Glomerular visceral epithelial cell (primary cell): Measurements from ENCODE around the gene PYCARD.
"Not testable (repeated sequence)": the region's sequence is repeated elsewhere in the genome, so short reads cannot be mapped to it uniquely, and the experiment has no call there.

ENCODE experiments used
- DNase-seq: peaks from one replicate; pipeline ENCODE4 v3.0.0-alpha.2; 2016; ENCODE audit errors: extremely low spot score

Gene PYCARD

DNA sequence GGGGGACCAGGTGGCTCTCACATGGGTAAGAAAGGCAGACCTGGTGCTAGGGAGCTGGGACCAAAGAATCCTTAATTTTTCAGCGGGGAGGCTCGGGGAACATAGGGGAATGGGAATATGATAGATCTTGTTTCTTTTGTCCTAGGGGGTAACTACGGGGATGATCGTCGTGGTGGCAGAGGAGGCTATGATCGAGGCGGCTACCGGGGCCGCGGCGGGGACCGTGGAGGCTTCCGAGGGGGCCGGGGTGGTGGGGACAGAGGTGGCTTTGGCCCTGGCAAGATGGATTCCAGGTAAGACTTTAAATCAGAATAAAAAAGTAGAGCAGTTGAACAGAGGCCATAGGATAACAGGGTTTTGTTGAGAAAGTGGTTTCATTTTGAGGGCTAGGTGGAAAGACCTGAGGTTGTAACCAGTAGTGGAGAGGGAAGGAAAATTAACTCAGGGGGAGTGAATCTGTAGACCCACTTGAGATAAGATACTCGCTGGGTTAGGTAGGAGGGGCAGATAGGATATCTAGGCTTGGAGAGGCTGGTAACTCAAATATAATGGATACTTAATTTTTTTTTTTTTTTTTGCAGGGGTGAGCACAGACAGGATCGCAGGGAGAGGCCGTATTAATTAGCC is 11.6 kb downstream of the PYCARD start:
- no peak for DNase-seq

DNA sequence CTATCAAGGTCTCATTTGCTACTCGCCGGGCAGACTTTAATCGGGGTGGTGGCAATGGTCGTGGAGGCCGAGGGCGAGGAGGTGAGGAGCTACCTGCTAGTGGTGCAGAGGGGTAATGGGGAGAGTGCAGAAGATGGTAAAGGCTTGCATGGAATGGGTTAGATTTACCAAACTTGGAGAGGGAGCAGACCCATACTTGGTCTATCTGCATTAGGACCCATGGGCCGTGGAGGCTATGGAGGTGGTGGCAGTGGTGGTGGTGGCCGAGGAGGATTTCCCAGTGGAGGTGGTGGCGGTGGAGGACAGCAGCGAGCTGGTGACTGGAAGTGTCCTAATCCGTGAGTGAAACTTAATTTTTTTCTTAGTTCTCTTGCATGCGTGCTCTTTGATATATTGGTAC is 12.5 kb downstream of the PYCARD start:
- no peak for DNase-seq

DNA sequence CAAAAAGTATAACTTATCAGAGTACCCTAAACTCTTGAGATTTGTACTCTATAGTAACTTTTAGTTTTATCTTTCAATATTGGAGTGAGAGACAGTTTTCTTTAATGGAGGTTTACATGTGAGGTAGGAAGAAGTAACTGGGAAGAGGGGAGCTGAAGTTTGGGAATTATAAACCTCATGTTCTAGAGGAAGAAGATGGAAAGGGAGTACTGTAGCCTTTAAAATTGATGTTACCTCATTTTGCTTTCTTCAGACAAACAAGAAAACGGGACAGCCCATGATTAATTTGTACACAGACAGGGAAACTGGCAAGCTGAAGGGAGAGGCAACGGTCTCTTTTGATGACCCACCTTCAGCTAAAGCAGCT is 13.2 kb downstream of the PYCARD start:
- no peak for DNase-seq

DNA sequence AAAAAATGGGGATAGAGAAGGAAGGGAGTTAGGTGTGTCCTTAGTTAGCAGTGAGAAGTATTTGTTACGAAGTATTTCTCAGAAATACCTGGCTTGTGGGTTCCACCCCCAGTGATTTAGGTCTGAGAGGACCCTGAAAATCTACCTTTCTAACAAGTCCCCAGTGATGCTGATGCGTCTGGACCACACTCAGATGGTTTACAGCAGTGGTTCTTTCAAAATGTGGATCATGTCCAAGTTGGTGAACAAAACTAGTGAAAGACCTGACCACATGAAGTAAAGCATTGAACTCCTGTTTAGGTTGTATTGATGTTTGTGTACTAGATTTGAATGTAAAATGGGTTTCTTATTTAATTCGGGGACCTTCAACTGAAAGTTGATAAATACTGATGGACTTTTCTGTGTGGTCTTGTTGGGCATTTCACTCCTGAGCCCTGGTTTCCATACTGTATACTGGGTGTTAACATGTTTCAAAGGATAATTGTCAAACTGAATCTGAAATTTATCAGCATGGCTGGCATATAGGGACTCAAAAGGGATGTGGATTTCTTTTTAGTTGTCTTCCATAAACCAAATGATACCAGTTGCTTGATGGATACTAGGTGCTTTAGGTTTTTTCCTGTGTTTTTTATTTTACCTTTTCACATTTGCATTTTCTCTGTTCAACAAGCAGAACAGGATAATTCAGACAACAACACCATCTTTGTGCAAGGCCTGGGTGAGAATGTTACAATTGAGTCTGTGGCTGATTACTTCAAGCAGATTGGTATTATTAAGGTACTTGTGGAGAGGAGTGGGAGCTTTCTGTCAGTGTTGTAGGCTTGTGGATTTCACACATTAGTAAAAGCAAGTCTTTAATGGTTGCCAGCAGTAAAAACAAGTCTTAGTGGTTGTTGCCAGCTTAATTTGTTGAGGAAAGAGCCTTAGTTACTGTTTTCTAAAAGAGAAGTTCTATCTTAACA is 13.8 kb downstream of the PYCARD start:
- DNase-seq, result no peak

DNA sequence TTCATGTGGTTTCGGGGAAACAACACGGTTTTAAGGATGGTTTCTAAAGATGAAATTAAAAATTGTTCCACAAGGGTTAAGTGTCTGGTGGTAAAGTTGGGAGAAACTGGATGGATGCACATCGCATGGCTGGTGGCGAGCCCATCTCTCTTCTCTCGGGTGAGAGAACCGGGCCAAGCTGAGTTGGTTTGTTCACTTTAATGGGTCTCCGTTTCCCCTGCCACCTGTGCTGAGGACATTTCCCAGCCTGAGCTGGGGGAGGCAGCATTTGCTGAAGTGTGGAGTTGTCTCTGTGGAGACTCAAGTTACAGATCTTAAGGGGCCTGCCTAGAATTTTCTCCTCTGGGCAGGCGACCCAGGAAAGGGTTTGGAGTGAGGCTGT is 14.8 kb downstream of the PYCARD start:
- no peak for DNase-seq

DNA sequence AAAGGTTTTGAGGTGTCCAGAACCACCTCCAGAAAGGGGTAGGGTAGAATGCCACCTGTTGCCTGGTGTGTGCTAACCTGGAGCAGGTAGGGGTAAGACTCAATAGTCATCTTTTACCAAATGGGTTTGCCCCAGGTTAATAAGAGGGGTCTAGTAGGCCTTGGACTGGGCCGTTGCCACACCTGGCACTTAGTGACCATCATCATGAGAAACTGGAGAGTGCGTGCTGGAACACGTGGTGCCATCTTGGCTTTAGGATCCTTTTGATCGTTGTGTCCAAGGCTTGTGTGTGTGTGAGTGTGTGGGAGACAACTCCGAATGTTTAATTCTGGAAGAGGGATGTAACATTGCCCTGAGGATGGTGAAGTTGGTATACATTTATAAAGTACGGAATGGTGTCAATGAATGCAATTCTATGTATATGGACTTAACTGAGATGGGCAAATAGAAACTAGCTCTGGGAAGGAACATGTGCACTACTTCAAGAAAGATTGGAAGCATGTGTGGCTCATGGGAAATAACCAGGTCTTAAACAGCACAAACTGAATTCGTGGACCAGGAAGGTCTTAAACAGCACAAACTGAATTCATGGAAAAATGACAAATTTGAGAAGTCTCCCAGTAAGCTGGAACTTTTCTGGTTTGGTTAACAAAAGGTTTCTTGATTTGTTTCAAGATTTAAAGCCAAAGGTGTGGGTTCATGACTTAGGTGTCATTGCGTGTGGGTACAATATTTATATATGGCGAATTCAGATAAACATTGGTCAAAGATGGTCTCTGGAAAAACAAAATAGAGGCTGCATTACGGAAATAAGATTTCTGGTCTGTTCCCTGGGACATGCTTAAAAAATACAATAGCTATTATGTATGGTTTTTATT is 15.4 kb downstream of the PYCARD start:
- no peak for DNase-seq

DNA sequence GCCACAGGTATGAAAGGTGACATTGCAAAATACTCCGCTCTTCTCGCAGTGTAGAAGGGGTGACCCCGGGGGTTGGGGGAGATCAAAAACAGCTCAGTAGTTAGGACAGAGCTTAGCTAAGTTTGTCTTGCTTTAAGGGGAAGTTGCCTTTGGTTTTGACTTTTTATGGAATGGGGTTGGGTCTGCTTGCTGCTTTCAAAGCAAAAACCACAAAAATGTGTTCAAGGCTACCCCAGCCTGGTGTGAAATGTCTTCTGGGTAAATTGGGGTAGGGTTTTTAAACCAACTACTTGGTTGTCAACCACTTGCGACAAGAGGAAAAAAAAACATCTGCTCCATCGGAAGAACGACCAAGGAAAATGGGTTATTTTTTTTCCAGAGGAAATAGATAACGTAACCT is 16.4 kb downstream of the PYCARD start:
- DNase-seq, result no peak

DNA sequence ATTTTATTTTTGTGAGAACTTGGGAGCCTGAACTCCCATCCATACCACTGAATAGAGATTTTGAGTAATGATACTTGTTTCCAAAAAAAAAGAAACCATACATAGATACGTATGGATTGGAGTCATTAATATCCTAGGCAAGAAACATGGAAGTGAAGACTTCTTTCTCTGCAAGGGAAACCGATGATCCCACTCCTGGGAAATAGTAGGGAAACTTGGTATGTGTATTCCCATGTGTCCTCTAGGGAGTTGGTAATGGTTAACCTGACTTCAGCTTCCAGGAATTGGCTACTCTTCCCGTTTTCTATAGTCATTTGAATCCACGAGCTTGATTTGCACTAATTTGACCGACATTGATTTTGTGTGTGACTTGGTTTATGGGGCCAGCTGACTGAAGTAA is 17.2 kb downstream of the PYCARD start:
- no peak for DNase-seq

DNA sequence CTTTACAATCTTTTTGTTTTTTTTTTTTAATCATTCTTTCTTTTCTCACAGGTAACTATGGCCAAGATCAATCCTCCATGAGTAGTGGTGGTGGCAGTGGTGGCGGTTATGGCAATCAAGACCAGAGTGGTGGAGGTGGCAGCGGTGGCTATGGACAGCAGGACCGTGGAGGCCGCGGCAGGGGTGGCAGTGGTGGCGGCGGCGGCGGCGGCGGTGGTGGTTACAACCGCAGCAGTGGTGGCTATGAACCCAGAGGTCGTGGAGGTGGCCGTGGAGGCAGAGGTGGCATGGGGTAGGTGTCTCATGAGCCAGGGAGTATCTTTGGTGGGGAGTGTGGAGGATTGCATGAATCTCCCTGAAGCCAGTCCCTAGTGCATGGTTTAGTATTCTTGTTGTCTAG is 17.7 kb downstream of the PYCARD start:
- DNase-seq, result no peak

DNA sequence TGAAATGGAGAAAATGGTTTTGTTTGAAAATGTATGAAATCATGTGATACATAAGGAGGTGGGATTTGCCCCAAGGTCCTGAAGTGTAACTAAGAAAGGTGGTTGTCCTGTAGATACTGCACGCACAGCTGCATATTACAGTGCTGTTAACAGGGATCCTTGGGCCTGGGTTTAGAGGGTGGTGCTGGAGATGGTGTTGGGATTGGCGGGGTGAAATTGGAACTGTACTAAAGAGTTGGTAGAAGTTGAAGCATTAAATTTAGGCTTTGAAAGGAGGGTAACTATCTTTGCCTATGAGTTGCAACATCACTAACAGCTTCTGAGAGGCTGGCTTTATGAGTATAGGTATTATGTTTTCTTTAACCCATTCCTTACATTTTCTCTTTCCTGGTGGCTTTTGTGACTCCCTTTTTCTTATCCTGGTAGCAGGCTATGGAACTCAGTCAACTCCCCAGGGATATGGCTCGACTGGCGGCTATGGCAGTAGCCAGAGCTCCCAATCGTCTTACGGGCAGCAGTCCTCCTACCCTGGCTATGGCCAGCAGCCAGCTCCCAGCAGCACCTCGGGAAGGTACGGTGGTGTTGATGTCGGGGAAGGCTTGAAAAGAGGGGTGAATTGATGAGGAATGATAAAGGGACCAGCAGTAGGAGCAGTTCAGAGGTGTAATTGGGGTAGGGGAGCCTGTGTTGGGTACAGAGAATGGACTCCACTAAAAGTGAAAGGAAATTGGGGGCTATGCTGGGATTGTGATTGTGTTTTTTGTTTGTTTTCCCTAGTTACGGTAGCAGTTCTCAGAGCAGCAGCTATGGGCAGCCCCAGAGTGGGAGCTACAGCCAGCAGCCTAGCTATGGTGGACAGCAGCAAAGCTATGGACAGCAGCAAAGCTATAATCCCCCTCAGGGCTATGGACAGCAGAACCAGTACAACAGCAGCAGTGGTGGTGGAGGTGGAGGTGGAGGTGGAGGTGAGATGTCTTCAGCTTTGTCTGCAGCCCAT is 18.8 kb downstream of the PYCARD start:
- no peak for DNase-seq

DNA sequence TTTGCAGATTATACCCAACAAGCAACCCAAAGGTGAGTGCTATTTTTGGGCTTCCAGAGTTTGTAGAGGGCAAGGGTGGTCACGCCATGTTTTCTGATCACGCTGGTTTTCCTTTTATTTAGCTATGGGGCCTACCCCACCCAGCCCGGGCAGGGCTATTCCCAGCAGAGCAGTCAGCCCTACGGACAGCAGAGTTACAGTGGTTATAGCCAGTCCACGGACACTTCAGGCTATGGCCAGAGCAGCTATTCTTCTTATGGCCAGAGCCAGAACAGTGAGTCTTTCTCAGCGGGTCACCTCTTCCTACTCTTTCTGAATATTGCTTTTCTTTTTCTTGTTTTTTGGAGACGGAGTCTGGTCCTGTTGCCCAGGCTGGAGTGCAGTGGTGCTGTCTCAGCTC is 20.2 kb downstream of the PYCARD start:
- no peak for DNase-seq

DNA sequence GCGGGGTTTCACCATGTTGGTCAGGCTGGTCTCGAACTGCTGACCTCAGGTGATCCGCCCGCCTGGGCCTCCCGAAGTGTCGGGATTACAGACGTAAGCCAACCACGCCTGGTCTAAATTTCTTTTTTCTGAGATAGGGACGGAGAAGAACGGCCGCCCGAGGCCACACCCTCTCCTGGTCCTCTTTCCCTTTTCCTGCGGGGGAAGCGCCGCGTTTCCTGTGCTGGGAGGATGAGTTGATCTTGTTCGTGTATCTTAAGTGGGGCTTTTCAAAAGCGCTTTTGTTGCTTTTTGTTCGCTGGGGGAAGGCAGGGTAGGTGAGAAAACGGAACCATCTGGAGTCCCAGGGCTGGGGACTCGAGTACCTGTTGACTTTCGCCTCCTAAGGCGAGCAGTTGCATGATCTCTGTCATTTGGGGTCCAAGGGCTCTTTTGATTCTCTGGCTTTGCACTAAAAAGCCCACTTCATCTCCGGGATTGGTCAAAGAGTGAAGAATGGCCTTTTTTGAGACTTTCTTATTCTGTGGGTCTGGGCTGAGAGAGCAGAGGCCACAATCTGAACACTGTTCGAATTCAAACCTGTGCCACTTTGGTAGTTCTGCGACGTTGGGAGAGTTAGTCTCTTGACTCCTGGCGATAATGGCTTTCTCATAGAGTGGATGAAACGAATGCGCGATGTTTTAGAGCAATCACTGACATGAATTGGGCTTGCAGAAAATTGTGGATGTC is 21.3 kb downstream of the PYCARD start:
- peak; percentile 55 for DNase-seq

DNA sequence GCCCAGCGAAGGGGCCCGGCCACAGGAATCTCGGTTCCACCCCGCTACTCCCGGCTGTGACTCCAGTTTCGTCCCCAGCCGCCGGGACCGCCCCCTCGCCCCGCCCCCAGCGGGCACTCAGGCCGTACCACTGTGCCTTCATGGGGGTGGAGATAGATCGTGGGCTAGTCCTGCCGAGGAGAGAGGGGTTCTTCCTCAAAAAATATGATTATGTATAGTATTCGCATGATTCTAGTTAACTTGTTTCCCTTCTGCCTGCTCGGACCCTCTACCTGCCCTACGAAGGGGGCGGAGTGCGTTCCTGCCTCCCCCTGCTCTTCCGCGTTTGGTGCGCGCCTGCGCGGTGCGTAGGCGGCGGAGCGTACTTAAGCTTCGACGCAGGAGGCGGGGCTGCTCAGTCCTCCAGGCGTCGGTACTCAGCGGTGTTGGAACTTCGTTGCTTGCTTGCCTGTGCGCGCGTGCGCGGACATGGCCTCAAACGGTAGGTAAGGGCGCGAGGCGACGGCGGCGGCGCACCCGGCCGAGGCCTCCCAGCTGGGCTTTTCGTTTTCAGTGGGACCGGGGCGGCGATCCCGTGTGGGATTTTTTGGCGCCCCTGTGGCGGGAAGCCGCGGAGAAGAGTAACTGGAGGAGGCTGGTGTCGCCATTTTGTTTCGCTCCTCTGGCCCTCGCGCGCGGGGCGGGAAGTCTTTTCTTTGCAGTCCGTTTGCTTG is 22.7 kb downstream of the PYCARD start, which contains the start of gene FUS:
Gene FUS, plus strand, starts transcription at position 393 of the 713 bp plus-strand sequence. Its CDS starts 76 bp downstream, at position 469.
- DNase-seq, result peak; percentile 89

DNA sequence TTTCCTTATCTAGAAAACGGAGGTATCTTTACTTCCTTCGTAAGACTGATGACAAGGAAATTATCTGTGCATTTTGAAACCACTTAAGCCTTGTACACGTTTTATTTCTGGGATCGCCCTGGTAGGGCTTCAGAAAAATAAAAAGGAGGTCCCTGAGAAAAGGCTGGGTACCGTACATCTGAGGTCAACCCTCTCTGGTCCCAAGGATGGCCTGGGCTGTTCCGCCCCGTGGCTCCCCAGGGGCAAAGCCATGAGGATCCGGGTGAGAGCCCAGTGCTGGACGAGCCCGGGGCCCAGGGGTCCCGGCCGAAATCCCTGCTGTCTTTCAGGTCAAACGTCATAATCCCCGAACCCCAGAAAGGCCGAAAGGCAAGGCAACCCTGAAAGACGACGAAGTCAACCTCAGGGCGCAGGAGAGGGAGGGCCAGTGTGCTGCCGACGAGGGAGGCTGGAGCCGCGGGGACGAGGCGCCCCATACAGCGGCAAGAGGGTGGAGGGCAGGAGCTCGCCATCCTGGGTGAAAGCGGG is 23.3 kb downstream of the PYCARD start:
- DNase-seq, result no peak

DNA sequence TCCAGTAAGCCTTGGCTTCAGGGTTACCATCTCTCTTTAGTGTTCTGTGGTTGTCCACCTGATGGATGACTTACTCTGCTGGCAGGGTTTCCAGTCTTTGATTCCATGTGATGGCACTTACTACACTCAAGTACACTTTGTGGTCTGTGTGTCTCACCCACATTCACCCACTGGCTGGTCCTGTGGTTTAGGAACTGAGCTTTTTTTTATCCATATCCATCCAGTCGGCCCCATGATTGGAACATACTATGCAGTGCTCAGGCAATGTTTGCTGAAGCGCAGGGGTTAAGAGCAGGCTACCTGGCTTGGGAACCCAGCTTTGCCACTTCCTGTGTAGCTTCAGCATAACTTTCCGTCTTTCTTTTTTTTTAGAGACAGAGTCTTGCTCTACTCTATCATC is 25.4 kb downstream of the PYCARD start:
- DNase-seq, result peak; percentile 96

DNA sequence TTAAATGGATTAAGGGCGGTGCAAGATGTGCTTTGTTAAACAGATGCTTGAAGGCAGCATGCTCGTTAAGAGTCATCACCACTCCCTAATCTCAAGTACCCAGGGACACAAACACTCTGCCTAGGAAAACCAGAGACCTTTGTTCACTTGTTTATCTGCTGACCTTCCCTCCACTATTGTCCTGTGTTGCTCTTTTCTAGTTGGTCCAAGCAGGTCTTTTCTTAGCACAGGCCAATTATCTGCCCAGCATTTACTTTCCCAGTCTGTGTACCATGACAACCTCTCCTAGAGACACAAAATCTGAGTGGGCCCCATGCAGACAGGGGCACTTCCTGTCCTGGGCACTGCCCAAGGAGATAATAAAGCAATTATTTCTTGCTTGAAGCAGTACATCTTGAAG is 32.5 kb downstream of the PYCARD start:
- DNase-seq, result not testable (repeated sequence)

DNA sequence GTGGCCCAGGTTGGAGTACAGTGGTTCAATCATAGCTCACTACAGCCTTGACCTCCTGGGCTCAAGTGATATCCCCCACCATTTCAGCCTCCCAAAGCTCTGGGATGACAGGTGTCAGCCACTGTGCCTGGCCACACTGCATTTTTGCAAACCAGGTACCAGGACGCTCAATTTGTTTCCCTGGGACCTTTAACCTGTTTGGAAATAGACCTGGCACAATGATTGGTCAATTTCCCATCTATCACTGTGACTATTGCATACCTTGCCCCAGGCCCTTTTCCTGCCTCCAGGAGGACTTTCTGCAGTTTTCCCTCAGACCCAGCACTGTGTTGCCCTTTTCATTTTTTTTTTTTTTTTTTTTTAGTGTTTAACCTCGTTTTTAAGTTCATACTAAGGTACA is 33.7 kb downstream of the PYCARD start:
- DNase-seq, result no peak

DNA sequence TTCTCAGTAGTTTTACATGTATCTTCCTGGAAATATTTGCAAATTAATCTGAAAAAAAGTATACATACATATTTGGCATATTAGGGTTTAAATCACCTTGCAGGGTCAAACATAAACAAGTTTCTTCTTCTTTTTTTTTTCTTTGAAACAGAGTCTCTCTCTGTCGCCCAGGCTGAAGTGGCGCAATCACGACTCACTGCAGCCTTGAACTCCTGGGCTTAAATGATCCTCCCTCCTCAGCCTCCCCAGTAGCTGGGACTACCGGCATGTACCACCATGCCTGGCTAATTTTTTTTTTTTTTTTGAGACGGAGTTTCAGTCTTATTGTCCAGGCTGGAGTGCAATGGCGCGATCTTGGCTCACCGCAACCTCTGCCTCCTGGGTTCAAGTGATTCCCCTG is 35.2 kb downstream of the PYCARD start:
- DNase-seq, result no peak

DNA sequence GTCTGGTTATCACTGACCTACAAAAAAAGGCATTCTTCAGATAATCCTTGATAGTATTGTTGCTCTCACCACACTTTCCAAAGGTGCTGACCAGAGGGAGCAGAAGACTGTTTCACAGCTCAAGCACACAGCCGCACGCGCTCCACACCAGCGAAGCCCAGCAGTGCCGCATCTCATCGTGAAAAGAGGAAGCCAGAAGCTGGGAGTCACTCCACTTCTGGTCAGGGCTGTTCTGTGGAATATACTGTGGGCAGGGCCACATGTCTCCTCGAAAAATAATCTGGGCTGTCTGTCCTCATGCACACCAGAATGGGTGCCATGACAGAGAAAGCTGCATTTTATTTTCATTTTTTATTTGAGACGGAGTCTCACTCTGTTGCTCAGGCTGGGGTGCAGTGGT is 45.4 kb downstream of the PYCARD start:
- DNase-seq, result no peak
